SH-SY5Y (cell line): ENCODE data around the gene GTF3C1.

Experiments used
- GATA2 ChIP-seq: IDR thresholded peaks from 2 replicates; pipeline ENCODE4 v1.6.1; 2011; ENCODE audit warnings: mild to moderate bottlenecking, low read depth, low read length
- GATA3 ChIP-seq: IDR thresholded peaks from 2 replicates; pipeline ENCODE4 v1.6.1; 2011; ENCODE audit warnings: low read depth, mild to moderate bottlenecking, low read length, moderate library complexity

Gene GTF3C1

GRCh38 chr16:27572711-27573110 is 23.0 kb upstream of the GTF3C1 start:
- TF ChIP-seq GATA2 (no peak), GATA3 (no peak)

- TF ChIP-seq GATA2 (no peak), GATA3 (no peak)
Observed at GRCh38 chr16:27571433-27572326, 22.0 kb upstream of the GTF3C1 start.

- TF ChIP-seq GATA3: no peak
- no peak for TF ChIP-seq GATA2
Observed at GRCh38 chr16:27568077-27568476, 18.4 kb upstream of the GTF3C1 start.

GRCh38 chr16:27566417-27566816 is 16.7 kb upstream of the GTF3C1 start:
- TF ChIP-seq GATA3 (no peak), GATA2 (no peak)

- TF ChIP-seq GATA2 (no peak), GATA3 (no peak)
Observed at GRCh38 chr16:27564224-27564623, 14.5 kb upstream of the GTF3C1 start.

GRCh38 chr16:27561216-27561615 is 11.5 kb upstream of the GTF3C1 start:
- TF ChIP-seq GATA2 (no peak), GATA3 (no peak)

GRCh38 chr16:27558932-27559331 is 9.2 kb upstream of the GTF3C1 start:
- TF ChIP-seq GATA2 (no peak), GATA3 (no peak)

- no peak for TF ChIP-seq GATA3
- no peak for TF ChIP-seq GATA2
Observed at GRCh38 chr16:27558434-27558833, 8.7 kb upstream of the GTF3C1 start.

- TF ChIP-seq GATA2 (no peak), GATA3 (no peak)
Observed at GRCh38 chr16:27556471-27556870, 6.8 kb upstream of the GTF3C1 start.

GRCh38 chr16:27551036-27551435 is 1.3 kb upstream of the GTF3C1 start:
- TF ChIP-seq GATA2 (no peak), GATA3 (no peak)

- TF ChIP-seq GATA2 (no peak), GATA3 (no peak)
Observed at GRCh38 chr16:27550582-27550920, 838 bp upstream of the GTF3C1 start.

GRCh38 chr16:27549464-27549745 is 308 bp downstream of the GTF3C1 start:
- TF ChIP-seq GATA3 (no peak), GATA2 (no peak)

- TF ChIP-seq GATA2: no peak
- TF ChIP-seq GATA3: no peak
Observed at GRCh38 chr16:27547851-27548250, 1.9 kb downstream of the GTF3C1 start.

GRCh38 chr16:27547134-27547533 is 2.6 kb downstream of the GTF3C1 start:
- no peak for TF ChIP-seq GATA3
- no peak for TF ChIP-seq GATA2

GRCh38 chr16:27544671-27545070 is 5.0 kb downstream of the GTF3C1 start:
- TF ChIP-seq GATA3: no peak

GRCh38 chr16:27543801-27544200 is 5.9 kb downstream of the GTF3C1 start:
- TF ChIP-seq GATA2 (no peak), GATA3 (no peak)
